Activated T-cell treated with anti-CD3 and anti-CD28 coated beads for 1 hour (primary cell): ENCODE data around the gene LIPE.
"Not testable (repeated sequence)": the region's sequence is repeated elsewhere in the genome, so short reads cannot be mapped to it uniquely, and the experiment has no call there.

ENCODE experiments used
- DNase-seq: peaks from one replicate; pipeline ENCODE4 v3.0.0-alpha.2; 2020; ENCODE audit warnings: low read depth

The LIPE gene

DNA sequence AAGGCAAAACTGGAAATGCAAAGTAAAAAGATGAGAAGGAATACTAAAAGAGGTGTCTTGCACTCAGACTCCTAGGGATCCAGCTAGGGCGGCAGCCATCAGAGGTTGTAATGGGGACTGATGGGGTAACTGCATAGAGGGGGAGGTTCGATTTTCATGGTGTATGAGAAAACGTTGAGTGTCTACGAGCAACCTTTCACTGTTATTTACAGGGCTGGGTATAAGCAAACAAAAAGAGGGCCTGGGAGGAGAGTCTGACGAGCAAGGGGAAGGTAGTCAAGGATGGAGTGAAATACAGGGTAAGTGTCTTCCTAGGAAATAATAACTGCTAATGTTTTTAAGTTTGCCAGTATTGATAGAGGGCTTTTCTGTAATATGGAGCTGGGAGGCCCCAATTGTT, 21.1 kb upstream of the LIPE start:
- DNase-seq, result not testable (repeated sequence)

DNA sequence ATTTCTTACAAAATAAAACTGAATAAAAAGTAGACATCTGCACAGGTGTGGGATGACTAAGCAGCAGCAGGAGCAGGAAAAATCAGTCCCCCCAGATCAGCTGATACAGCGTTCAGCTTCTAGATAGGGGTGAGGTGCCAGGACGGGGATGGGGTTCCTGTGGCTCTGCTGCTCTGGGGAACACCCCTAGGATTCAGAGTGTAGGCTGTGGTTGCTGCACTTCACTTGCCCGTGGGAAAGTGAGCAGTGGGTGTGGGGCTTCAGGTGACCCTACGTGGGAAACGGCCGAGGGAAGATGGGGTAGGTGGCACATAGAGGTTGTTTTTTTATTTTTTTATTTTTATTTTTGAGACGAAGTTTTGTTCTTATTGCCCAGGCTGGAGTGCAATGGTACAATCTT, 18.8 kb upstream of the LIPE start:
- no peak for DNase-seq

DNA sequence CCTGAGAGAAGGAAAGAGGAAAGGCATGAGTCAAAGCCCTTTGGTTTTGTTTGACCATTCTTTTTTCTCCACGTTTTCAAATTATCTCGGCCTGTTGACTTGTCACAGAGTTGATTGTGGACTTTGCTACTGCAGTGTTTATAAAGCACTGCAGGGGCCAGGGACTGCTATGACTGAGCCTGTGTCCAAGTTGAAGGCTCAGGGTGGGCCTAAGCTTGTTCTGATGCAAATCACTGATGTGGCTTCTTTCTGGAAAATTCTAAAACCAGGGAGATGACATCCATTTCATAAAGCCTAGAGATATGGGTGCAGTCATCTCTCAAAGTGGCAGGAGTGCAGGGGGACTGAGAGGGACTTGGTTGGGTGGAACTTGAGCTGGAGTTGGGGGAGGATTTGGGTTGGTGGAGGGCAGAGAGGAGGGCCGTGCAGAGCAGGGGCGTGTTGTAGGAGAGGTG, 16.8 kb upstream of the LIPE start:
- DNase-seq, result no peak

DNA sequence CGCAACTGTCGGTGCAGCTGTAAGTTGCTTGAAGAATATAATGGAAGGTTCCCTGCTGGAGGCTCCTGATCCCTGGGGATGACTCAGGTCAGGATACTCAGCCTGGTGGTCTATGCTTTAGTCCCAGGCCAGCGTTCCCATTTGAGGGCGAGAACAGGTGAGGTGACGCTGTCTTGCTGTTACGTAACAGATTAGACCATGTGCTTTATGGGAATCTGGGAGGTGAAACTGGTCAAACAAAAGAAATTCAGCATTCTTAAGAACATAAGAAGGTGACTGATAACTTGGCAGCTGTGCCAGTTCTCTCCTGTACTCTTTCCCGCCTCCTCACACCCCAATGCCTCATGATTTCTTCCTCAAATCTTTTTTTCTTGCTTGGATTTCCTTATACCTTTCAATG, 15.6 kb upstream of the LIPE start, which contains the start of gene CXCL17:
TSS of gene CXCL17 (minus strand) at position 114 of the 400 bp plus-strand sequence. CDS start 114 bp downstream, outside the sequence.
- no peak for DNase-seq

DNA sequence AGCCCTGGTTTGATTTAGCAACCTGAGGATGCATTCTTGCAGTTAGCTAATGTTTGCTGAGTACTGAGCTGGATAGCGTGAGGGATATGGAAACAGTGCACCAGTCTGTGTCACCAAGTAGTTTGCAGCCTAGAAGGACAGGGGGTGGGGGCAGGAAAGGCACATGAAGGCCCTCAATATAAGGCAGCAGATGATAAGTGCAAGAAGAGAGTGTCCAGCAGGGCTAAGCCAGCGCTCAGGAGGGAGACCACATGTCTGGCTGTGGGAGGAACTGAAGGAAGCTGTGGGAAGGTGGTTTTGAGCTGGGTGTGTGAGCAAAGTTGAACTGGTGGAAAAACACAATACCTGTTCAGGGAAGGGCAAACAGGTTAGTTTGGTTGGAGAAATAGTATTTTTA, 13.9 kb upstream of the LIPE start:
- DNase-seq, result no peak

DNA sequence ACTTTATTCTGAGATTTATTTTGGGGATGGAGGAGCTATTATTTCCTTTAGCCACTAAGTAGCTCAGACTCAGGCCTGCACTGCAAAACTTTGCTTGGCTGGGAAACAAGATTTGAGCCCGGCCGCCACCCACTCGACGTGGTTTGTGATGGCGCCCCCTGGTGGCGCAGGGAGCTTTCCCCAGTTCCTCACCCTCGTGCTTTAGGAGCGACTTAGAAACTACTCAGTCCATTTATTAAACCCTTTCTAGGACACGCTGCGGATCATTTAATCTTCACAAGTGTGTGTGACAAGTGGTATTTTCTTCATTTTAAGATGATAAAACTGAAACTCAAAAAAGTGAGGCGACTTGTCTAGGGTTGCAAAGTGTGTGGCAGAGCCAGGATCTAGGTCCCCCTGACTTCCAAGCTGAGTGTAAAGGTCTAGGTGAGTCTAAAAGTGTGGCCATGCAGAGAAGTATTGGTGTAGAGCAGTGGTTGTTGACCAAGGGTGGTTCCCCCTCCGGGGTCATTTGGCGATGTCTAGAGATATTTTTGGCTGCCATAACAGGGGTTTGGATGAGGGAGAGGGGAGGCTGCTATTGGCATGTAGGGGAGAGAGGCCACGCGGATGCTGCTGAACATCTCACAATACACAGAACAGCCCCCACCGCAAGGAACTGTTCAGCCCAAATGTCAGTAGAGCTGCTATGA, 13.3 kb upstream of the LIPE start:
- peak; percentile 84 for DNase-seq

- DNase-seq, result no peak
Measured at GRCh38 chr19:42436006-42436405, 8.8 kb upstream of the LIPE start.

DNA sequence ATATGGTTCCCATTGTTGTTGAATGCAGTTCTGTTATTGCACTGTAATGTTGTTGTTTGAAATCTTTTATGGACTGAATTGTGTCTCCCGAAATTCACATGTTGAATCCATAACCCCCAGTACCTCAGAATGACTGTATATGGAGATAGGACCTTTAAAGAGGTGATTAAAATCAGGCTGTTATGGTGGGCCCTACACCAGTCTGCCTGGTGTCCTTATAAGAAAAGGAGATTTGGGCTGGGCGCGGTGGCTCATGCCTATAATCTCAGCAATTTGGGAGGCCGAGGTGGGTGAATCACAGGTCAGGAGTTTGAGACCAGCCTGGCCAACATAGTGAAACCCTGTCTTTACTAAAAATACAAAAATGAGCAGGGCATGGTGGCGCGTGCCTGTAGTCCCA, 8.1 kb upstream of the LIPE start:
- DNase-seq, result no peak

DNA sequence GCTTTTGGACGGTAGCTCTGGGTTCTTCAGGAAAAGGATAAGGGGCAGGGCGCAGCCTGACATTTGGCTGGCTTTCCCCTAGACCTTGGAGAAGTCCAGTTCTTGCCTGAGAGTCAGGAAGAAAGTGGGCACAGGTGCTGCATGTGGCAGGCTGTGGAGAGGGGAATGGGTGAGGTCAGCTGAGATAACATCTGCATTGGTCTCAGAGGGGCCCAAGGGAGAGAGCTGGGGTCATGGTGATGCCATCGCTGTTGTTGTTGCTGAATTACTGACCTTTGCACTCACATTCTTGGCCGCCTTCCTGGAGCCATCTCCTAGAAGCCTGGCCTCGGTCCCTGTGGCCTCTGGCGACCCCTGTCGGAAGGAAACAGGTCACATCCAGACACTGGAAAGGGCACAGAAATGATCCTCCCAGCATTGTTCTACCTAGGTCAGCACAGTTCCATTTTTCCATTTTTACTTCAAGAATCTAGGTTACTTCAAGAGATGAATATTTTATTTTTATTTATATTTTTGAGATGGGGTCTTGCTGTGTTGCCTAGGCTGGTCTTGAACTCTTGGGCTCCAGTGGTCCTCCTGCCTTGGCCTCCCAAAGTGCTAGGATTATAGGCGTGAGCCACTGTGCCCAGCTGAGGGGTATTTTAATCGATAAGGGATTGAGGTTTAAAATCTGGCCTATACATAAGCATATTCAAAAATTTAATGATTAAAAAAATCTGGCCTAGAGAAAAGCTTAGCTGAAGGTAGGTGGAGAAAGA, 6.5 kb upstream of the LIPE start:
- peak; percentile 65 for DNase-seq

GRCh38 chr19:42431486-42431885, 4.3 kb upstream of the LIPE start:
- DNase-seq, result no peak

DNA sequence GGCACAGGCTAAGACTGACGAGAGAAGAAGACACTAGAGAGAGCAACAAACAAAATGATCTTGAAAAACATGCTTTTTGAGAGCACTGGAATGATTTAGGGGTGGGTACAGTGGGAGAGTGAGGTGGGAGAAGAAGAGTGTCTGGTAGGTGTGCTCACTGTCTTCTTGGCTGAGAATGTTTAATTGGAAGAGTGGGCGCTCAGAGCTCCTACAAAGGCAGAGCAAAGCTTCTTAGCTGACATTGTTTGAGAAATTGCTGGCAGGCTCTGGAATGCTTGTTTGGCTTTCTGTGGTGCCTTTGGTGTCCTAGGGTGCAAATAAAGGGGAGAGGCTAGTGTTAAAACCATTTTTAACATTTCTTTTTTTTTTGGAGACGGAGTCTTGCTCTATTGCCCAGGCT, 1.5 kb upstream of the LIPE start:
- DNase-seq, result no peak

- DNase-seq, result no peak
Measured at GRCh38 chr19:42426643-42427042, 545 bp downstream of the LIPE start.

- DNase-seq, result no peak
Measured at GRCh38 chr19:42424712-42425131, 2.5 kb downstream of the LIPE start.

DNA sequence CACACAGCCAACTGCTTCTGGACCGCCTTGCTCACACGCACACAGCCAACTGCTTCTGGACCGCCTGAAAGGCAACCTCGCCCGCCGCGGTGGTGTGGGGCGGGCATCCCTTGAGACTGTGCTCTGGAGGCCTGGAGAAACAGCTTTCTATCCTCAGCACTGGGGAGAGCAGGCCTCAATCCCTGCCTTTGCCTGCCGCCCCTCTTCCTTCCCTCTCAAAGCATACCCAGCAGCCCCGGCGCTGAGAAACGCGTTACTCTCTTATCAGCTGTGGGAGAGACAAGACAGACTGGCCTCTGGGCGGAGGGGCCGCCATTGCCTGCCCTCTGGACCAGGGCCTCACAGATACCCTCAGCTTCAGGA, 2.9 kb downstream of the LIPE start:
- no peak for DNase-seq

DNA sequence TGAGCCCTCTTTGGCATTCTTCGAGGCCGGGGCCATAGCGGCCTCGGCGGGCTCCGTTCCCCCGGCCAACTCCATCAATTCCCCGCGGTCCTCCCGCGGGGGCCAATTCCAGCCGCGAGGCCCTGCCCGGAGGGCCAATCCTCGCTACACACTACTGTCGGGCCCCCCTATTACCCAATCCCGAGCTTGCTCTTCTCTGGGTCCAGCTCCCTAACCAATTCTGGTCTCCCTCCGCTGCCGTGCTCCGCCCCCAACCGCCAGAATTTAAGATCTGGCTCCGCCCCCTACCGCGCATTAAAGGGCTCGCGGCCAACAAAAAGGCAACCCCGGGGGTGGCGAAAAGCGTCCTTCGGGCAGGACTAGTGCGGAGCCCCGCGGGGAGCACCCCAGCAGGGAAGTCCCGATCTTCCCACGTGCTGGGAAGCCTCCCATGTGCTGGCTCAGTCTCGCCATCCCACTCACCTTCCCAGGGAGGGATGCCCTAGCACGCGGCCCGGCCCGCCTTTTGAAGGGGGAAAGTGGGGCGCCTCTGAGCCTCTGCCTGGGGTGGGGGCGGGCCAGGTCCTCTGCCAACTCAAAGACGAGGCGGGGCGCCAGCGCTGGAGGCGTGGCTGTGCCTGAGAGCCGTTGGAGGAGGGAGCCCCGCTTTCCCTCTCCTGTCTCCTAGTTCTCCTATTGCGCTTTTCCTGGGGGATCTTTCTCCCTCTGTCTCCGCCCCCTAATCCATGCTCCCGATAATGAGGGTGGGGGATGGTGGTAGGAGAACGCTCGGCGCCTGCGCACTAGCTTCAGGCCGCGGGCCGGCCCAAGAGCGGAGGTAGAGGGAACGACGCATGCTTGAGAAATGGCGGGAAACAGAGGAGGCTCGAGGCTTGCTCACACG, 3.5 kb downstream of the LIPE start:
- peak; percentile 89 for DNase-seq

DNA sequence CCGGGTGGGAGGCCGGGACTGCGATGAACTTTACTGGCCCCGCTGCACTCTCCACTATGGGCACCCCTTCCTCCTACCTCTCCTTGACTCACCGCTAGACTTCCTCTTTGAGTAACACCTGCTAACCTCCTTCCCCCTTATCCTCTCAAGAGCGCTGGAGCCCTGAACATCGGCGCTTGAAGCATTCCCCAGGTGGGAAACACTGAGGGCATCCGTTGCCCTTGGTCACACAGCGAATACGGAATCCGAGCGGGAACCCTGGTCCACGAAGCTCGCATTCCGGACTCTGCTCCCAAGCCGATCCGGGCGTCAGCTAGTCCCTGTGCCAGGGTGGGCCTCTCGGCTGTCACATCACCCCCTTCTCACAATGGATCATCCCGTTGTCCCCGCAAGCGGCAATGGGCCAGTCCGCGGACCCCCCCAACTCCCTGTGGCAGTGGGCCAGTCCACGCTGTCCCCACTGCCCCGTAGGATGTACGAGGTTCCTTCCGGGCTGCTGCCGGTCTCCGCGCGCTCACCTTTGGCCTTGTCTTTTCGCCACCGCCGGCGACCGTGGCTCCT, 4.2 kb downstream of the LIPE start:
- DNase-seq, result peak; percentile 39

GRCh38 chr19:42422092-42422900, 4.9 kb downstream of the LIPE start:
- no peak for DNase-seq

GRCh38 chr19:42421591-42422031, 5.6 kb downstream of the LIPE start:
- DNase-seq, result no peak

GRCh38 chr19:42421101-42421500, 6.1 kb downstream of the LIPE start:
- no peak for DNase-seq

DNA sequence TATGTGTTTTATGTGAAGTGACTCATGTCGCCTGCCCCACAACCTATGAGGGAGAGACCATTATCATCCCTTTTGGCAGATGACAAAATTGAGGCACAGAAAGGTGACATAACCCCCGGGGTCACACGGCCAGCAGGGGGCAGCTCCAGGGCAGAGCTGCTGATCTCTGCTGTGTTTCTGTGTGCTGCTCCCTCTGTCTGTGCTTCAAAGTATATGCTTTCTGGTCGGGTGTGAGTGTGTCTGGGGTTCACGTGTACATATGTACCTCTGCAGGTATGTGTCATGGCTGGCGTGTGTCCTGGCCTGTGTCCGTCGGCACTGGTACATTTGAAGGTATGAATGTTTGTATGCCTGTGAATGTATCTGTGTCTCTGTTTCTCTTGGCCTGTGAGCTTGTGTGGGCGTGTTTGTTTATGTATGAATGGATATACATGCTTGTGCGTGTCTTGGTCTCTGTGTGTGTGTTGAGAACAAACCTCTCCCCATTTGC, 7.1 kb downstream of the LIPE start:
- peak; percentile 69 for DNase-seq

- no peak for DNase-seq
Measured at GRCh38 chr19:42419309-42419708, 7.9 kb downstream of the LIPE start.
